Glutamatergic neuron (in vitro differentiated cells): ENCODE measurements around the gene SPOP. TPM values are rescaled to one million over a fixed set of nuclear protein-coding genes. Genes with fewer than 3 reads are reported as not detected.
A peak's percentile ranks its signal among the peaks of the same experiment; 100 is the strongest.

Source experiments
- DNase-seq: peaks from one replicate; pipeline ENCODE4 v3.0.0; 2022
- H3K27ac Mint-ChIP-seq: one replicate; pipeline ENCODE4 v1.8.0; 2020; ENCODE audit warnings: mild to moderate bottlenecking, mixed read lengths, inconsistent platforms; ENCODE audit not compliant: unreplicated experiment
- H3K27me3 Mint-ChIP-seq: one replicate; pipeline ENCODE4 v1.8.0; 2020; ENCODE audit warnings: mild to moderate bottlenecking, moderate library complexity, mixed read lengths, inconsistent platforms; ENCODE audit not compliant: unreplicated experiment
- H3K36me3 Mint-ChIP-seq: one replicate; pipeline ENCODE4 v1.8.0; 2020; ENCODE audit warnings: mild to moderate bottlenecking, mixed read lengths, inconsistent platforms; ENCODE audit not compliant: unreplicated experiment
- H3K4me1 Mint-ChIP-seq: one replicate; pipeline ENCODE4 v1.8.0; 2020; ENCODE audit warnings: mild to moderate bottlenecking, low read depth, mixed read lengths, inconsistent platforms; ENCODE audit not compliant: unreplicated experiment
- H3K4me3 Mint-ChIP-seq: one replicate; pipeline ENCODE4 v1.8.0; 2020; ENCODE audit warnings: mild to moderate bottlenecking, mixed read lengths, inconsistent platforms; ENCODE audit not compliant: unreplicated experiment
- H3K9me3 Mint-ChIP-seq: one replicate; pipeline ENCODE4 v1.8.0; 2020; ENCODE audit warnings: mild to moderate bottlenecking, moderate library complexity, mixed read lengths, inconsistent platforms; ENCODE audit not compliant: unreplicated experiment
- CTCF ChIP-seq: fragments of 200-600 bp; sonication (generic); IDR thresholded peaks from one replicate; pipeline ENCODE4 v1.5.0; 2021; ENCODE audit not compliant: partially characterized antibody, unreplicated experiment
- total RNA-seq: library from RNA; stranded (reverse); fragmentation: NEBNext Ultra II Directional; extraction: Animal tissue kit (Norgen Biotek cat#: 25700); gene quantifications from one replicate; pipeline ENCODE4 v1.2.1, GENCODE V29; 2021; ENCODE audit not compliant: unreplicated experiment

The SPOP gene
- total RNA-seq, 1 donor from 2014 or later = 49.5 TPM

- DNase-seq = no peak
- peaks cover 33% of the 10 kb centered on the region for H3K4me1 Mint-ChIP-seq
- H3K9me3 Mint-ChIP-seq = peaks cover 5% of the 10 kb centered on the region
- no peak for TF ChIP-seq CTCF
- H3K4me3 Mint-ChIP-seq = no peak overlapping the region
- peaks cover 11% of the 10 kb centered on the region for H3K27me3 Mint-ChIP-seq
- peak overlapping the region; percentile 99 for H3K27ac Mint-ChIP-seq
- H3K36me3 Mint-ChIP-seq = peaks cover 9% of the 10 kb centered on the region
Observed at GRCh38 chr17:49722066-49722465, 44.2 kb upstream of the SPOP start.

- Mint-ChIP-seq H3K9me3 (no peaks in the 10 kb centered on the region), H3K36me3 (no peaks in the 10 kb centered on the region), H3K27ac (no peak overlapping the region), H3K4me3 (no peak overlapping the region), H3K27me3 (no peaks in the 10 kb centered on the region), H3K4me1 (peaks cover 7% of the 10 kb centered on the region)
- no peak for DNase-seq
- TF ChIP-seq CTCF = no peak
Observed at GRCh38 chr17:49717371-49717861, 39.5 kb upstream of the SPOP start.

GRCh38 chr17:49716668-49717364 lies 38.9 kb upstream of the SPOP start:
- H3K9me3 Mint-ChIP-seq = no peaks in the 10 kb centered on the region
- no peaks in the 10 kb centered on the region for H3K27me3 Mint-ChIP-seq
- H3K36me3 Mint-ChIP-seq = no peaks in the 10 kb centered on the region
- H3K27ac Mint-ChIP-seq = no peak overlapping the region
- H3K4me3 Mint-ChIP-seq = no peak overlapping the region
- TF ChIP-seq CTCF = no peak
- no peak for DNase-seq
- peaks cover 3% of the 10 kb centered on the region for H3K4me1 Mint-ChIP-seq

GRCh38 chr17:49715717-49716279 lies 37.9 kb upstream of the SPOP start:
- H3K27ac Mint-ChIP-seq = no peak overlapping the region
- TF ChIP-seq CTCF = no peak
- H3K9me3 Mint-ChIP-seq = no peaks in the 10 kb centered on the region
- no peaks in the 10 kb centered on the region for H3K27me3 Mint-ChIP-seq
- no peaks in the 10 kb centered on the region for H3K4me1 Mint-ChIP-seq
- no peaks in the 10 kb centered on the region for H3K36me3 Mint-ChIP-seq
- no peak overlapping the region for H3K4me3 Mint-ChIP-seq
- no peak for DNase-seq

- H3K27me3 Mint-ChIP-seq = no peaks in the 10 kb centered on the region
- no peaks in the 10 kb centered on the region for H3K9me3 Mint-ChIP-seq
- no peaks in the 10 kb centered on the region for H3K36me3 Mint-ChIP-seq
- no peak overlapping the region for H3K4me3 Mint-ChIP-seq
- H3K4me1 Mint-ChIP-seq = no peaks in the 10 kb centered on the region
- H3K27ac Mint-ChIP-seq = no peak overlapping the region
- no peak for TF ChIP-seq CTCF
- no peak for DNase-seq
Observed at GRCh38 chr17:49715216-49715615, 37.3 kb upstream of the SPOP start.
